Stimulated activated CD4-positive, alpha-beta T cell treated with anti-CD3 and anti-CD28 coated beads, Interleukin-4, amount 100 ng/mL, for 4 hours (primary cell): ENCODE results near the gene COL4A1.

Experiments
- DNase-seq, 2 experiments: peaks; one replicate each; pipeline ENCODE4 v3.0.0-alpha.2; 2020

Gene COL4A1

GRCh38 chr13:110306960-110307766 is at the start of gene COL4A1, which contains the start of gene COL4A2:
COL4A1 (minus strand) TSS chr13:110307157; CDS start chr13:110307027, 130 bp downstream.
COL4A2 (plus strand) TSS chr13:110307284; CDS start chr13:110307904, 620 bp downstream.
- no peak for DNase-seq

- DNase-seq: no peak
Observed at GRCh38 chr13:110356362-110356761, 49.4 kb upstream of the COL4A1 start.

- no peak for DNase-seq
Observed at GRCh38 chr13:110354715-110355473, 47.9 kb upstream of the COL4A1 start.

- DNase-seq: no peak
Observed at GRCh38 chr13:110354123-110354627, 47.2 kb upstream of the COL4A1 start.

- DNase-seq: no peak
Observed at GRCh38 chr13:110353339-110353977, 46.5 kb upstream of the COL4A1 start.

GRCh38 chr13:110352735-110353134 is 45.8 kb upstream of the COL4A1 start:
- DNase-seq: no peak

- no peak for DNase-seq
Observed at GRCh38 chr13:110351636-110352420, 44.9 kb upstream of the COL4A1 start.

GRCh38 chr13:110350509-110350908 is 43.6 kb upstream of the COL4A1 start:
- DNase-seq: no peak

GRCh38 chr13:110350049-110350448 is 43.1 kb upstream of the COL4A1 start:
- DNase-seq: no peak

- DNase-seq: no peak
Observed at GRCh38 chr13:110349239-110349638, 42.3 kb upstream of the COL4A1 start.

- no peak for DNase-seq
Observed at GRCh38 chr13:110348309-110349105, 41.5 kb upstream of the COL4A1 start.

GRCh38 chr13:110347535-110348308 is 40.8 kb upstream of the COL4A1 start:
- DNase-seq: no peak

GRCh38 chr13:110347088-110347487 is 40.1 kb upstream of the COL4A1 start:
- DNase-seq: no peak

- no peak for DNase-seq
Observed at GRCh38 chr13:110346661-110347067, 39.7 kb upstream of the COL4A1 start.

GRCh38 chr13:110345701-110346100 is 38.7 kb upstream of the COL4A1 start:
- no peak for DNase-seq

- no peak for DNase-seq
Observed at GRCh38 chr13:110345266-110345665, 38.3 kb upstream of the COL4A1 start.

GRCh38 chr13:110344320-110344719 is 37.4 kb upstream of the COL4A1 start:
- no peak for DNase-seq

GRCh38 chr13:110343241-110343865 is 36.4 kb upstream of the COL4A1 start:
- DNase-seq: no peak

- no peak for DNase-seq
Observed at GRCh38 chr13:110342474-110342873, 35.5 kb upstream of the COL4A1 start.
